SU-DHL-6 (cell line): ENCODE results near the gene C5orf15.

Experiments used
- H2AFZ ChIP-seq: fragments of 200-600 bp; sonication (generic); 2 replicates; pipeline ENCODE4 v1.6.1; 2014; ENCODE audit warnings: low read depth, mild to moderate bottlenecking, moderate library complexity, mixed read lengths, antibody characterized with exemption, low read length; ENCODE audit not compliant: severe bottlenecking
- H3F3A ChIP-seq: fragments of 200-600 bp; shearing (Covaris generic); 2 replicates; pipeline ENCODE4 v1.6.0; 2016; ENCODE audit warnings: antibody characterized with exemption, mild to moderate bottlenecking; ENCODE audit not compliant: insufficient read depth
- H3K27ac ChIP-seq: fragments of 200-600 bp; sonication (generic); 2 replicates; pipeline ENCODE4 v1.5.1; 2016; ENCODE audit warnings: low read depth, mild to moderate bottlenecking, low read length, moderate library complexity, mixed read lengths
- H3K27me3 ChIP-seq: fragments of 200-600 bp; sonication (generic), shearing (Covaris generic); 2 replicates; pipeline ENCODE4 v1.6.0; 2014; ENCODE audit warnings: mild to moderate bottlenecking, low read length
- H3K36me3 ChIP-seq: fragments of 200-600 bp; sonication (generic); 2 replicates; pipeline ENCODE4 v1.6.1; 2014; ENCODE audit warnings: mild to moderate bottlenecking, low read length, mixed read lengths
- H3K4me2 ChIP-seq: fragments of 300-600, 200-600 bp; shearing (Covaris generic), sonication (generic); 2 replicates; pipeline ENCODE4 v1.6.0; 2014; ENCODE audit warnings: low read length, low read depth, mild to moderate bottlenecking; ENCODE audit not compliant: poor library complexity, severe bottlenecking
- H3K4me3 ChIP-seq: fragments of 200-600 bp; sonication (generic); 2 replicates; pipeline ENCODE4 v1.5.1; 2014; ENCODE audit warnings: antibody characterized with exemption, low read length, mild to moderate bottlenecking, mixed read lengths; ENCODE audit not compliant: insufficient read depth, poor library complexity, severe bottlenecking
- H3K79me2 ChIP-seq: fragments of 200-600 bp; sonication (generic); 2 replicates; pipeline ENCODE4 v1.6.1; 2014; ENCODE audit warnings: mild to moderate bottlenecking, low read length, moderate library complexity; ENCODE audit not compliant: insufficient read depth
- H3K9ac ChIP-seq: fragments of 200-600 bp; sonication (generic); 2 replicates; pipeline ENCODE4 v1.7.0; 2014; ENCODE audit warnings: mild to moderate bottlenecking, low read length
- H3K9me2 ChIP-seq: fragments of 200-600 bp; sonication (generic); replicated peaks from 2 replicates; pipeline ENCODE4 v1.6.1; 2014; ENCODE audit warnings: low read length; ENCODE audit not compliant: insufficient read depth
- H3K9me3 ChIP-seq: fragments of 200-600 bp; sonication (generic); 2 replicates; pipeline ENCODE4 v1.6.1; 2014; ENCODE audit warnings: low read length, mixed read lengths; ENCODE audit not compliant: insufficient read depth
- H4K20me1 ChIP-seq: fragments of 200-600 bp; sonication (generic); 2 replicates; pipeline ENCODE4 v1.6.1; 2014; ENCODE audit warnings: low read depth, mild to moderate bottlenecking, antibody characterized with exemption, low read length, moderate library complexity, mixed read lengths
- CTCF ChIP-seq: fragments of 200-600 bp; sonication (generic); IDR thresholded peaks from one replicate; pipeline ENCODE4 v1.5.1; 2017; ENCODE audit warnings: antibody characterized with exemption, mild to moderate bottlenecking, low read length, moderate library complexity; ENCODE audit not compliant: insufficient read depth, poor library complexity, severe bottlenecking
- EZH2phosphoT487 ChIP-seq: fragments of 200-600 bp; sonication (generic), shearing (Covaris generic); conservative IDR thresholded peaks from 2 replicates; pipeline ENCODE4 v1.6.1; 2018; ENCODE audit warnings: mild to moderate bottlenecking, antibody characterized with exemption, low read length, moderate library complexity, mixed read lengths

Gene C5orf15

GRCh38 chr5:133935667-133935940, 32.8 kb downstream of the C5orf15 start:
- Histone ChIP-seq H3F3A (no peaks in the 10 kb centered on the region), H3K36me3 (no peaks in the 10 kb centered on the region), H4K20me1 (no peaks in the 10 kb centered on the region), H3K4me3 (no peak overlapping the region), H3K79me2 (no peaks in the 10 kb centered on the region), H2AFZ (no peak overlapping the region), H3K27ac (peak overlapping the region; percentile 47), H3K4me2 (no peak overlapping the region), H3K9me3 (no peaks in the 10 kb centered on the region), H3K9me2 (no peaks in the 10 kb centered on the region), H3K9ac (no peak overlapping the region), H3K27me3 (no peaks in the 10 kb centered on the region)
- TF ChIP-seq CTCF (no peak), EZH2phosphoT487 (no peak)

DNA sequence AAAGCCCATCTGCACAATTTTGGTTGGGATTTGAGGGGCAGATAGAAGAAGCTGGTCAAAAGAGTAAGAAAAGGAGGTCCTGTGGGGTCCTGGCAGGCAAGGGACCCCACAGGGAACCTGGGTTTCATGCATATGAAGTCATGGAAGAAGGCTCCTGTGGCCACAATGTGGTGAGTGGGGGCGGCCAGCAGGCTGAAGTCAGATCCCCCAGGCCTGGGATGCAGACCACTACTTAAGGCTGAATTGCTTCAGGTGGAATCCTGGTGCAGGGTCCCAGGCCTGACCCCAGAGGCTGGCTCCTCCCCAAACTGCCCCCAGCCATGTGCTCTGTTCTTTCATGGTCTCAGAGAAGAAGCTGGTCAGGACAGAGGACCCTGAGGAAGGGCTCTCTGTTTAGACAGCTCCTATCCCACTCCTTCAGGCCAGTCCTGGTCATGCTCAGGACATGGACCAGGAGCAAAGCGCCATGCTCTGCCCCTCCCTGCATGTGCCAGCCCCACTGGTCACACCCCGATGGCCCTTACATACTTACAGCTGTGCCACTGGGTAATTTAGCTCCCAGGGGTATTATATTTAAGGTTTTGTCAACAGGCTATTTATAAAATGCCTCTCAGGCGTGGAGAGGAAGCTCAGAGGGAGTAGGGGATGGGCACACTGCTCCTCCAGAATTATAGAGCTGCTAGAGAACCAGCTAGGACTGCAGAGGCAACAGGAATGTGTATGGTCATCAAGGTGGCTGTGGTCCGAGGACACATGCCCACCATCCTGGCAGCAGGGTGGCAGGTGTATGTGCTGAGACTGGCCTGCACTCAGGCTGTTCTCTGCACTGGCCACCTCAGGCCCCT, 33.4 kb downstream of the C5orf15 start:
- Histone ChIP-seq H4K20me1 (no peaks in the 10 kb centered on the region), H3K36me3 (no peaks in the 10 kb centered on the region), H3K4me2 (no peak overlapping the region), H3K9me2 (no peaks in the 10 kb centered on the region), H3F3A (no peaks in the 10 kb centered on the region), H3K27me3 (no peaks in the 10 kb centered on the region), H3K9ac (no peak overlapping the region; the same call in 1 of the 2 replicates), H3K9me3 (no peaks in the 10 kb centered on the region), H3K4me3 (no peak overlapping the region), H3K27ac (peak overlapping the region; percentile 50), H2AFZ (no peak overlapping the region), H3K79me2 (no peaks in the 10 kb centered on the region)
- no peak for TF ChIP-seq CTCF
- no peak for TF ChIP-seq EZH2phosphoT487

DNA sequence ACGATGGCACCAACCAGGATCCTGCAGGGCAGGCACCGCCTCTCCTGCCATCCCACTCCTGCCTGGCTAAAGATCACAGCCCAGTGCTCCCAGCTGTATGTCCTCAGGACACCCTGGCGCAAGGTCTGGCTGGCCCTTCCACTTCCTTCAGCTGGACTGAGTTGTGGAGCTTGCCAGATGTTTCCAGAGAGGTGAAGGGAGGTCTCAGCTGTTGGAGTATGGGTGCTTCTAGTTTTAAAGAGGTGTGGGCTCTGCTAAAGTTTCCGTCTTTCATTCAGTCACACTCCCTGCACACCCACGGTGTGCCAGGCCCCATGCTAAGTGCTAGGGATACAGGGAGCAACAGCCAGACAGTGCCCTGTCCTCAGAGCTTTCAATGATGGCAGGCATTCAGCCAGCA, 34.1 kb downstream of the C5orf15 start:
- Histone ChIP-seq H4K20me1 (no peaks in the 10 kb centered on the region), H2AFZ (no peak overlapping the region), H3K9ac (no peak overlapping the region; the same call in 1 of the 2 replicates), H3F3A (no peaks in the 10 kb centered on the region), H3K9me2 (no peaks in the 10 kb centered on the region), H3K79me2 (no peaks in the 10 kb centered on the region), H3K4me3 (no peak overlapping the region), H3K9me3 (no peaks in the 10 kb centered on the region), H3K27ac (peak overlapping the region; percentile 50), H3K36me3 (no peaks in the 10 kb centered on the region), H3K27me3 (no peaks in the 10 kb centered on the region), H3K4me2 (no peak overlapping the region)
- TF ChIP-seq EZH2phosphoT487 (no peak), CTCF (no peak)
